HEK293T (cell line): ENCODE data around the gene TMPRSS7.

Experiments used
- BHLHE40 ChIP-seq: fragments of 450-650 bp; IDR thresholded peaks from 2 replicates; pipeline ENCODE4 v1.6.1; 2016; ENCODE audit warnings: mild to moderate bottlenecking, moderate library complexity, borderline replicate concordance
- ELF4 ChIP-seq: fragments of 450-650 bp; IDR thresholded peaks from 2 replicates; pipeline ENCODE4 v1.6.1; 2017; ENCODE audit warnings: antibody characterized with exemption
- FOXA1 ChIP-seq: fragments of 450-650 bp; IDR thresholded peaks from 2 replicates; pipeline ENCODE4 v1.6.1; 2016; ENCODE audit warnings: mild to moderate bottlenecking
- FOXK2 ChIP-seq: fragments of 450-650 bp; IDR thresholded peaks from 2 replicates; pipeline ENCODE4 v1.6.1; 2016; ENCODE audit warnings: mild to moderate bottlenecking
- FOXM1 ChIP-seq: fragments of 450-650 bp; IDR thresholded peaks from 2 replicates; pipeline ENCODE4 v1.6.1; 2017; ENCODE audit warnings: mild to moderate bottlenecking, borderline replicate concordance
- PKNOX1 ChIP-seq: fragments of 450-650 bp; IDR thresholded peaks from 2 replicates; pipeline ENCODE4 v1.6.1; 2016
- SP1 ChIP-seq: fragments of 450-650 bp; IDR thresholded peaks from 2 replicates; pipeline ENCODE4 v1.6.1; 2017
- SUZ12 ChIP-seq: fragments of 450-650 bp; IDR thresholded peaks from 2 replicates; pipeline ENCODE4 v1.6.1; 2016; ENCODE audit warnings: mild to moderate bottlenecking
- TARDBP ChIP-seq: fragments of 450-650 bp; IDR thresholded peaks from 2 replicates; pipeline ENCODE4 v1.6.1; 2016

GRCh38 chr3:112027142-112027541 lies 7.4 kb upstream of the TMPRSS7 start:
- TF ChIP-seq FOXM1 (no peak), FOXA1 (no peak), SUZ12 (no peak), BHLHE40 (no peak), FOXK2 (no peak), SP1 (no peak), TARDBP (no peak), PKNOX1 (no peak), ELF4 (no peak)
